ENCODE measurements around the gene LRRN2.
"Not testable (repeated sequence)": the region's sequence is repeated elsewhere in the genome, so short reads cannot be mapped to it uniquely, and the experiment has no call there.

LRRN2 gene

DNA sequence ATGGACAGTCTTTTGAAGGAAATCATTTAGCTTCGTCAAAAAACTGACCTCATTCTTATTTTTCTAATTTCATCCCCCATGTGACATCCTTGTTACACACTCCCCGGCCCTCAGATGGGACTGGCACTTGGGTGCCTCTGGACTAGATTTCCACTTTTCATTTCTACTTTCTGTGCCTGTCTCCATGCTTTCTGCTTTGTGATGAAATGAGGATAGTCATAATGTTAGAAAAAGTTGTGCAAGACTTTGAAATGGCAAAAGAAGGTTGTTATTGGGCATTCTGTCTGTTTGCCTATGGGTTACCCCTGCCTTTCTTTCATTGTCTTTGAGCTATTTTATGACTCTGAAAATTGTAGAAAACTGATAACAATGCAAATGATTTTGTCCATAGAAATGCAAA, 114.4 kb downstream of the LRRN2 start:
- no peak for DNase-seq

DNA sequence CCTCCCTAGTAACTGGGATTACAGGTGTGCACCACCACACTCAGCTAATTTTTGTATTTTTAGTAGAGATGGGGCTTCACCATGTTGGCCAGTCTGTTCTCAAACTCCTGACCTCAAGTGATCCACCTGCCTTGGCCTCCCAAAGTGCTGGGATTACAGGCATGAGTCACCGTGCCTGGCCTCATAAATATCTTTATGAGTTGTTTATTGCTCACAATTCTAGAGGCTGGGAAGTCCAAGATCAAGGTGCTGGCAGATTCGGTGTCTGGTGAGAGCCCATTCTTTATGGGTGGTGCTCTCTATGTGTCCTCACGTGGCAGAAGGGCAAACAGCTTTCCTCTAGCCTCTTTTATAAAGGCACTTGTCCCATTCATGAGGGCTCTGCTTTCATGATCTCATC, 115.5 kb downstream of the LRRN2 start:
- not testable (repeated sequence) for DNase-seq

DNA sequence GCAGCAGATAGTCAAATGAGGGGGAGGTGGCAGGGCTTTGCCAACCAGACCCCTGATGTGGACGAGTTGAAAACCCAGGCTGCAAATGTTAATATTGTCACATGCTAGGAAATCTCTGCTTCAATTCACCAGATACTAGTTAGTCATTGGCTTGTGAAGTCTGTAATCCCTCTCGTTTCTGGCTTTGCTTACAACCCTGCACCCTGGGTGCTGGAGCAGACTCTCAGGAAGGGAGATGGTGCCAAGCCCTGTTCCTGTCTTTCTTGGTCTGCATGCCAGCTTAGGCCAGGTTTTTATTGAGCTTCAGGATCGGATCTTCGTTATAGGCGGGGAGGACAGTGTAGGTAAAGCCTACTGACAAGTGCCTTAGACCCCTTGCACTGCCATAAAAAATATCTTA, 116.1 kb downstream of the LRRN2 start:
- no peak for DNase-seq

DNA sequence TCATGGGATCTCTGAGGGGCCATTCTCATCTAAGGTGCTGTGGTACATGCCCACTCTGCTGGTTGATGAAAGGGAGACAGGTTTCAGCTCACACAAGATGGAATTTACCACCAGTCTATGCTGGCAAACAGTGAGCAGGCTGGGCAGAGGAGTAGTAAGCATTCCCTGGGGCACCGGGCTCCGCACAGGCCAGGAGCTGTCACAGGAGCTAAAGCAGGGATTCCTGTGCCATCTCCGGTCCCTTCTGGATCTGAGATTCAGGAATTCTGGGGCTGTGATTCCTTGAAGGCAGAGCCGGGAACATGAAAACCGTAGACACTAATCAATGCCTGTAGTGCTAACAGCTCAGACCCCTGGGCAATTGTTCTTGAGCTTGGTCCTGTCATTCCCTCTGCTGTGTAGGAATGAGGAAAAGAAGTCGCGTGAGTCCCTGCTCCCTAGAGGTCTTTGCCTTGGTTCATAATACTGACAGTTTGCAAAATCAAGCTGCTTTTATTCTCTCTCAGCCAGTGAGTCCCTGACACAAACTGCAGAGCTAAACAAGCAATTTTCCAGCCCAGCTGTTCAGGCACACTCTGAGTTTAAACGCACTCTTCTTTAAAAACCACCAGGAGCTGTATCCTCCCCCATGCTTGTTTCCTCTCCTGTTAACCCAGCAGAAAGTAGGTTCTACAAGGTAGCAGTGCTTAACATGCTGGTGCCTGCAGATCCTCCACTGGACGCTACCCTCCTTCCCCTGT, 116.8 kb downstream of the LRRN2 start:
- no peak for DNase-seq

Measured in OCI-M1 (cell line).